GM12891 (cell line): ENCODE measurements around the gene BDH1.

ENCODE experiments used
- DNase-seq: peaks from one replicate; pipeline ENCODE4 v3.0.0; 2011; ENCODE audit warnings: low spot score; ENCODE audit not compliant: insufficient read length
- FAIRE-seq: peaks from 2 replicates; lab custom pipeline; 2011; peaks lifted over from hg19 to GRCh38; lab: Jason Lieb, UNC
- PAX5 ChIP-seq: IDR thresholded peaks from 2 replicates; pipeline ENCODE4 v1.6.1; 2011; ENCODE audit warnings: low read length, moderate library complexity, mild to moderate bottlenecking; ENCODE audit not compliant: insufficient read depth, severe bottlenecking
- POLR2A ChIP-seq: IDR thresholded peaks from 2 replicates; pipeline ENCODE4 v1.6.1; 2011; ENCODE audit warnings: low read depth, low read length, control low read depth
- POLR2AphosphoS5 ChIP-seq: IDR thresholded peaks from 2 replicates; pipeline ENCODE4 v1.6.1; 2011; ENCODE audit warnings: low read depth, low read length, control low read depth
- POU2F2 ChIP-seq: IDR thresholded peaks from 2 replicates; pipeline ENCODE4 v1.6.1; 2011; ENCODE audit warnings: low read depth, mild to moderate bottlenecking, control low read depth, low read length, moderate library complexity
- SPI1 ChIP-seq: IDR thresholded peaks from 2 replicates; pipeline ENCODE4 v1.6.1; 2011; ENCODE audit warnings: low read depth, low read length, control low read depth
- TAF1 ChIP-seq: IDR thresholded peaks from 2 replicates; pipeline ENCODE4 v1.6.1; 2011; ENCODE audit warnings: low read depth, low read length, control low read depth

BDH1 gene

GRCh38 chr3:197475997-197476525, 79.7 kb downstream of the BDH1 start:
- TF ChIP-seq POU2F2 (no peak), POLR2AphosphoS5 (no peak), POLR2A (no peak), PAX5 (no peak), SPI1 (no peak), TAF1 (no peak)
- no peak for FAIRE-seq
- no peak for DNase-seq

GRCh38 chr3:197475514-197475913, 80.3 kb downstream of the BDH1 start:
- DNase-seq (no peak), FAIRE-seq (no peak)
- no peak for TF ChIP-seq POU2F2
- no peak for TF ChIP-seq TAF1
- no peak for TF ChIP-seq SPI1
- TF ChIP-seq POLR2A, result no peak
- TF ChIP-seq POLR2AphosphoS5, result no peak
- TF ChIP-seq PAX5, result no peak

GRCh38 chr3:197472151-197472550, 83.6 kb downstream of the BDH1 start:
- TF ChIP-seq POLR2AphosphoS5, result no peak
- TF ChIP-seq TAF1, result no peak
- TF ChIP-seq SPI1, result no peak
- TF ChIP-seq PAX5, result no peak
- TF ChIP-seq POU2F2, result no peak
- TF ChIP-seq POLR2A, result no peak
- no peak for FAIRE-seq

GRCh38 chr3:197471221-197472010, 84.4 kb downstream of the BDH1 start:
- FAIRE-seq (no peak), DNase-seq (no peak)

More at GRCh38 chr3:197472151-197472550, 83.6 kb downstream of the BDH1 start:
- no peak for DNase-seq

GRCh38 chr3:197468866-197469382, 86.8 kb downstream of the BDH1 start:
- no peak for TF ChIP-seq POU2F2
- TF ChIP-seq PAX5, result no peak
- no peak for TF ChIP-seq POLR2AphosphoS5
- no peak for TF ChIP-seq TAF1
- no peak for TF ChIP-seq SPI1
- no peak for TF ChIP-seq POLR2A
- DNase-seq (no peak), FAIRE-seq (no peak)

More at GRCh38 chr3:197471221-197472010, 84.4 kb downstream of the BDH1 start:
- no peak for TF ChIP-seq TAF1
- no peak for TF ChIP-seq PAX5
- no peak for TF ChIP-seq POLR2AphosphoS5
- TF ChIP-seq POU2F2, result no peak
- TF ChIP-seq POLR2A, result no peak
- no peak for TF ChIP-seq SPI1

- TF ChIP-seq POU2F2 (no peak), POLR2AphosphoS5 (no peak), TAF1 (no peak), SPI1 (no peak), POLR2A (no peak), PAX5 (no peak)
- FAIRE-seq (no peak), DNase-seq (no peak)
Measured at GRCh38 chr3:197468167-197468566, 87.6 kb downstream of the BDH1 start.

- TF ChIP-seq POLR2AphosphoS5 (no peak), POU2F2 (no peak), SPI1 (no peak), TAF1 (no peak), PAX5 (no peak), POLR2A (no peak)
- DNase-seq (no peak), FAIRE-seq (no peak)
Measured at GRCh38 chr3:197466586-197467399, 89.0 kb downstream of the BDH1 start.

- DNase-seq (no peak), FAIRE-seq (no peak)
- no peak for TF ChIP-seq PAX5
- TF ChIP-seq TAF1, result no peak
- no peak for TF ChIP-seq POLR2A
- no peak for TF ChIP-seq SPI1
- no peak for TF ChIP-seq POU2F2
- TF ChIP-seq POLR2AphosphoS5, result no peak
Measured at GRCh38 chr3:197465996-197466549, 89.7 kb downstream of the BDH1 start.
